ENCODE results near the gene MMAB.

GRCh38 chr12:109512608-109513007, 60.7 kb downstream of the MMAB start:
- no peak for TF ChIP-seq CTCF (IDR thresholded peaks at IDR 0.05)
- TF ChIP-seq POLR2A (IDR thresholded peaks at IDR 0.05): no peak
